H9 (cell line): ENCODE results near the gene TTC9B. TPM values are rescaled to one million over a fixed set of nuclear protein-coding genes. Genes with fewer than 3 reads are reported as not detected.

Source experiments
- DNase-seq: peaks from one replicate; pipeline ENCODE4 v3.0.0-alpha.2; 2017
- H2AFZ ChIP-seq: one replicate; pipeline ENCODE4 v1.6.1; 2013; ENCODE audit warnings: mild to moderate bottlenecking, low read length, control low read depth, moderate library complexity
- H2AK5ac ChIP-seq: 2 replicates; pipeline ENCODE4 v1.6.1; 2013; ENCODE audit warnings: low read length, control low read depth, mixed read lengths; ENCODE audit not compliant: insufficient read length
- H2BK120ac ChIP-seq: one replicate; pipeline ENCODE4 v1.6.1; 2013; ENCODE audit warnings: low read depth, mild to moderate bottlenecking, low read length, control low read depth, inconsistent platforms; ENCODE audit not compliant: poor library complexity, severe bottlenecking
- H2BK12ac ChIP-seq: 2 replicates; pipeline ENCODE4 v1.6.1; 2013; ENCODE audit warnings: low read length, control low read depth, mixed read lengths, low read depth; ENCODE audit not compliant: insufficient read length
- H2BK15ac ChIP-seq: 2 replicates; pipeline ENCODE4 v1.6.1; 2013; ENCODE audit warnings: low read depth, low read length, control low read depth
- H2BK20ac ChIP-seq: one replicate; pipeline ENCODE4 v1.6.1; 2013; ENCODE audit warnings: low read depth, mild to moderate bottlenecking, low read length, control low read depth, inconsistent platforms; ENCODE audit not compliant: poor library complexity, severe bottlenecking
- H2BK5ac ChIP-seq: 2 replicates; pipeline ENCODE4 v1.6.1; 2013; ENCODE audit warnings: low read length, control low read depth, mixed read lengths; ENCODE audit not compliant: insufficient read length
- H3K14ac ChIP-seq: 2 replicates; pipeline ENCODE4 v1.6.1; 2013; ENCODE audit warnings: low read length, control low read depth; ENCODE audit not compliant: insufficient read depth
- H3K18ac ChIP-seq: 2 replicates; pipeline ENCODE4 v1.6.1; 2013; ENCODE audit warnings: low read depth, mild to moderate bottlenecking, mixed read lengths, low read length, control low read depth; ENCODE audit not compliant: insufficient read length
- H3K23ac ChIP-seq: 2 replicates; pipeline ENCODE4 v1.6.1; 2013; ENCODE audit warnings: low read length, control low read depth, mixed read lengths, low read depth; ENCODE audit not compliant: insufficient read length
- H3K23me2 ChIP-seq: 2 replicates; pipeline ENCODE4 v1.6.1; 2013; ENCODE audit warnings: low read depth, mild to moderate bottlenecking, mixed read lengths, low read length, control low read depth; ENCODE audit not compliant: insufficient read length, poor library complexity, severe bottlenecking
- H3K27ac ChIP-seq: 2 replicates; pipeline ENCODE4 v1.5.1; 2013; ENCODE audit warnings: low read length, control low read depth, mixed read lengths, low read depth; ENCODE audit not compliant: insufficient read length
- H3K27me3 ChIP-seq: 2 replicates; pipeline ENCODE4 v1.6.1; 2013; ENCODE audit warnings: low read length, control low read depth, inconsistent platforms; ENCODE audit not compliant: insufficient read depth
- H3K4ac ChIP-seq: 2 replicates; pipeline ENCODE4 v1.6.1; 2013; ENCODE audit warnings: low read depth, mild to moderate bottlenecking, control low read depth, inconsistent platforms, low read length, moderate library complexity
- H3K4me1 ChIP-seq: 2 replicates; pipeline ENCODE4 v1.6.1; 2013; ENCODE audit warnings: low read length, control low read depth, inconsistent platforms; ENCODE audit not compliant: insufficient read depth
- H3K4me2 ChIP-seq: 2 replicates; pipeline ENCODE4 v1.6.1; 2013; ENCODE audit warnings: low read length, control low read depth, mixed read lengths; ENCODE audit not compliant: insufficient read length, insufficient read depth
- H3K56ac ChIP-seq: 2 replicates; pipeline ENCODE4 v1.6.1; 2013; ENCODE audit warnings: low read depth, mild to moderate bottlenecking, mixed read lengths, low read length, control low read depth; ENCODE audit not compliant: insufficient read length
- H3K79me1 ChIP-seq: 2 replicates; pipeline ENCODE4 v1.6.1; 2013; ENCODE audit warnings: low read depth, mild to moderate bottlenecking, moderate library complexity, low read length, control low read depth, inconsistent platforms; ENCODE audit not compliant: insufficient read depth, poor library complexity, severe bottlenecking
- H3K79me2 ChIP-seq: 2 replicates; pipeline ENCODE4 v1.6.1; 2013; ENCODE audit warnings: low read length, control low read depth, inconsistent platforms; ENCODE audit not compliant: insufficient read depth
- H3K9ac ChIP-seq: 2 replicates; pipeline ENCODE4 v1.6.1; 2013; ENCODE audit warnings: low read length, control low read depth, mixed read lengths; ENCODE audit not compliant: insufficient read length; ENCODE audit errors: extremely low read depth
- H3K9me3 ChIP-seq: one replicate; pipeline ENCODE4 v1.6.1; 2013; ENCODE audit warnings: low read depth, low read length, inconsistent platforms; ENCODE audit not compliant: control insufficient read depth
- H3T11ph ChIP-seq: one replicate; pipeline ENCODE4 v1.6.1; 2013; ENCODE audit warnings: mild to moderate bottlenecking, low read length, control low read depth, inconsistent platforms
- H4K20me1 ChIP-seq: one replicate; pipeline ENCODE4 v1.6.1; 2013; ENCODE audit not compliant: control insufficient read depth, insufficient read length, insufficient read depth
- H4K5ac ChIP-seq: 2 replicates; pipeline ENCODE4 v1.6.1; 2013; ENCODE audit warnings: low read depth, mild to moderate bottlenecking, mixed read lengths, low read length, control low read depth; ENCODE audit not compliant: insufficient read length
- H4K8ac ChIP-seq: replicated peaks from 2 replicates; pipeline ENCODE4 v1.6.1; 2013; ENCODE audit warnings: low read length, control low read depth, mixed read lengths, low read depth; ENCODE audit not compliant: insufficient read length
- H4K91ac ChIP-seq: 2 replicates; pipeline ENCODE4 v1.6.1; 2013; ENCODE audit warnings: low read depth, mild to moderate bottlenecking, moderate library complexity, mixed read lengths, low read length, control low read depth; ENCODE audit not compliant: insufficient read length
- H3K27ac Mint-ChIP-seq, 3 experiments: 2 replicates in 2 of 3; 3 replicates in 1 of 3; pipeline ENCODE4 v1.8.0; 2020 to 2021; ENCODE audit warnings: mixed read lengths in 3 of 3, mild to moderate bottlenecking in 1 of 3, moderate library complexity in 1 of 3
- H3K27me3 Mint-ChIP-seq: 2 replicates; pipeline ENCODE4 v1.8.0; 2021; ENCODE audit warnings: low read depth, mild to moderate bottlenecking, moderate library complexity, mixed read lengths
- H3K36me3 Mint-ChIP-seq, 3 experiments: 2 replicates in 2 of 3; 3 replicates in 1 of 3; pipeline ENCODE4 v1.8.0; 2020 to 2021; ENCODE audit warnings: low read depth in 3 of 3, mixed read lengths in 3 of 3; ENCODE audit not compliant: insufficient read depth in 1 of 3
- H3K4me1 Mint-ChIP-seq, 2 experiments: 2 replicates each; pipeline ENCODE4 v1.8.0; 2020; ENCODE audit warnings: mixed read lengths in 2 of 2
- H3K4me3 Mint-ChIP-seq, 2 experiments: 2 replicates in 1 of 2; 3 replicates in 1 of 2; pipeline ENCODE4 v1.8.0; 2020 to 2021; ENCODE audit warnings: mild to moderate bottlenecking in 2 of 2, mixed read lengths in 2 of 2, moderate library complexity in 1 of 2
- H3K9me3 Mint-ChIP-seq, 2 experiments: 2 replicates in 1 of 2; 3 replicates in 1 of 2; pipeline ENCODE4 v1.8.0; 2020; ENCODE audit warnings: mild to moderate bottlenecking in 2 of 2, mixed read lengths in 2 of 2, moderate library complexity in 1 of 2
- WGBS: extraction: QIAGEN DNeasy Blood & Tissue Kit; methylation state at CpG from one replicate; pipeline ENCODE4 v1.1.7; 2013; ENCODE audit warnings: missing lambda C conversion rate, low lambda C conversion rate, mixed read lengths; ENCODE audit not compliant: insufficient read length; ENCODE audit errors: extremely low coverage; 5-methylcytosine and 5-hydroxymethylcytosine counted together
- total RNA-seq: library from RNA; stranded (reverse); gene quantifications from 2 replicates; pipeline ENCODE4 v1.2.1, GENCODE V29; 2021
- TF ChIP-seq, protein P1 (sequence below): fragments of 200-600 bp; sonication (generic); conservative IDR thresholded peaks from 3 replicates; pipeline ENCODE4 v1.8.0; 2021; ENCODE audit warnings: antibody characterized with exemption, mild to moderate bottlenecking

TTC9B gene
- total RNA-seq, 1 experiment from 2014 or later: 0.15 TPM

DNA sequence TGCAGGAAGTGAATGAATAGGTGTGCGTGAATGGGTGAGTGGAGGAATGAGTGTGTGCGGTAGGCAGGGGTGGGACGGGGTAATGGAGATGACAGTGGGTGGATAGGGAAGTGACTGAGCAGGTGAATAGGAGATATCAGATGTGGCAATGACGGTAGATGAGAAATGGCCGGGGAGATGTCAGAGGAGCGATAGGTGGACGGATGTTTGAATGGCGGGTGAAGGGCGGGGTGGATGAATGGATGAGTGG lies 1.5 kb downstream of the TTC9B start:
- Histone ChIP-seq H3T11ph (no peak overlapping the region), H2BK5ac (no peak overlapping the region), H3K27me3 (no peaks in the 10 kb centered on the region; the same call in 1 of the 2 replicates), H4K20me1 (no peaks in the 10 kb centered on the region), H2BK15ac (no peak overlapping the region), H3K23me2 (no peaks in the 10 kb centered on the region), H3K27ac (no peak overlapping the region), H3K4me2 (peak overlapping the region; percentile 65), H3K18ac (no peak overlapping the region), H4K8ac (no peak overlapping the region), H2AK5ac (no peak overlapping the region), H3K9me3 (no peaks in the 10 kb centered on the region), H3K14ac (no peak overlapping the region), H4K5ac (no peak overlapping the region), H2BK20ac (no peak overlapping the region), H3K56ac (no peak overlapping the region), H2BK12ac (no peak overlapping the region), H2AFZ (no peak overlapping the region), H4K91ac (no peak overlapping the region), H3K79me2 (no peaks in the 10 kb centered on the region), H3K9ac (no peak overlapping the region), H3K4ac (no peak overlapping the region), H3K79me1 (no peaks in the 10 kb centered on the region), H3K4me1 (no peaks in the 10 kb centered on the region), H3K23ac (no peak overlapping the region), H2BK120ac (no peak overlapping the region)
- H3K27ac Mint-ChIP-seq: no peak overlapping the region; a peak in 1 of 7 replicates
- H3K4me1 Mint-ChIP-seq: peaks cover 10% of the 10 kb centered on the region in 2 experiments
- H3K27me3 Mint-ChIP-seq: peaks cover 40% of the 10 kb centered on the region
- peaks cover 0 to 8% (median 1%) of the 10 kb centered on the region in 3 experiments; a peak in 3 of 7 replicates for H3K36me3 Mint-ChIP-seq
- TF ChIP-seq, protein P1, sequence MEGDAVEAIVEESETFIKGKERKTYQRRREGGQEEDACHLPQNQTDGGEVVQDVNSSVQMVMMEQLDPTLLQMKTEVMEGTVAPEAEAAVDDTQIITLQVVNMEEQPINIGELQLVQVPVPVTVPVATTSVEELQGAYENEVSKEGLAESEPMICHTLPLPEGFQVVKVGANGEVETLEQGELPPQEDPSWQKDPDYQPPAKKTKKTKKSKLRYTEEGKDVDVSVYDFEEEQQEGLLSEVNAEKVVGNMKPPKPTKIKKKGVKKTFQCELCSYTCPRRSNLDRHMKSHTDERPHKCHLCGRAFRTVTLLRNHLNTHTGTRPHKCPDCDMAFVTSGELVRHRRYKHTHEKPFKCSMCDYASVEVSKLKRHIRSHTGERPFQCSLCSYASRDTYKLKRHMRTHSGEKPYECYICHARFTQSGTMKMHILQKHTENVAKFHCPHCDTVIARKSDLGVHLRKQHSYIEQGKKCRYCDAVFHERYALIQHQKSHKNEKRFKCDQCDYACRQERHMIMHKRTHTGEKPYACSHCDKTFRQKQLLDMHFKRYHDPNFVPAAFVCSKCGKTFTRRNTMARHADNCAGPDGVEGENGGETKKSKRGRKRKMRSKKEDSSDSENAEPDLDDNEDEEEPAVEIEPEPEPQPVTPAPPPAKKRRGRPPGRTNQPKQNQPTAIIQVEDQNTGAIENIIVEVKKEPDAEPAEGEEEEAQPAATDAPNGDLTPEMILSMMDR: no peak
- peak overlapping the region; percentile 25 to 44; a peak in 4 of 5 replicates for H3K4me3 Mint-ChIP-seq
- no peak for DNase-seq
- no CpG with 5 or more reads among the region's 9 CpGs for WGBS
- no peaks in the 10 kb centered on the region; a peak in 2 of 5 replicates for H3K9me3 Mint-ChIP-seq
